NCI-H748 (cell line): Measurements from ENCODE around the gene PDZD11.
"Not testable (repeated sequence)": the region's sequence is repeated elsewhere in the genome, so short reads cannot be mapped to it uniquely, and the experiment has no call there.

Experiments used
- DNase-seq: peaks from one replicate; lab custom pipeline; 2025; ENCODE audit not compliant: unreplicated experiment; lab: John Stamatoyannopoulos, UW

The PDZD11 gene

GRCh38 chrX:70257423-70258288 lies 32.1 kb downstream of the PDZD11 start:
- DNase-seq, result no peak

GRCh38 chrX:70255452-70255851 lies 34.3 kb downstream of the PDZD11 start:
- no peak for DNase-seq

- DNase-seq, result no peak
These were observed 34.8 kb downstream of the PDZD11 start for GRCh38 chrX:70254909-70255308.

- DNase-seq, result no peak
These were observed 35.7 kb downstream of the PDZD11 start for GRCh38 chrX:70254063-70254400.

GRCh38 chrX:70253377-70254062 lies 36.2 kb downstream of the PDZD11 start:
- DNase-seq, result no peak

- no peak for DNase-seq
These were observed 37.2 kb downstream of the PDZD11 start for GRCh38 chrX:70252491-70252890.

GRCh38 chrX:70247252-70247651 lies 42.5 kb downstream of the PDZD11 start:
- DNase-seq, result no peak

GRCh38 chrX:70244881-70245280 lies 44.8 kb downstream of the PDZD11 start:
- DNase-seq, result no peak

- DNase-seq, result not testable (repeated sequence)
These were observed 46.1 kb downstream of the PDZD11 start for GRCh38 chrX:70243601-70244000.

- DNase-seq, result no peak
These were observed 48.2 kb downstream of the PDZD11 start for GRCh38 chrX:70241501-70241900.

- no peak for DNase-seq
These were observed 49.0 kb downstream of the PDZD11 start for GRCh38 chrX:70240751-70241150.
